OCI-LY7 (cell line): ENCODE data around the gene ANKRD11.

Experiments
- EZH2phosphoT487 ChIP-seq: fragments of 200-600 bp; sonication (generic); IDR thresholded peaks from 2 replicates; pipeline ENCODE4 v1.6.1; 2018; ENCODE audit warnings: low read depth, borderline replicate concordance, mild to moderate bottlenecking, mixed run types, antibody characterized with exemption, low read length, moderate library complexity, mixed read lengths
- TF ChIP-seq, protein P1 (sequence below): fragments of 200-600 bp; sonication (generic); conservative IDR thresholded peaks from 2 replicates; pipeline ENCODE4 v1.5.1; 2014; ENCODE audit warnings: mild to moderate bottlenecking, antibody characterized with exemption, low read length, moderate library complexity, mixed read lengths

DNA sequence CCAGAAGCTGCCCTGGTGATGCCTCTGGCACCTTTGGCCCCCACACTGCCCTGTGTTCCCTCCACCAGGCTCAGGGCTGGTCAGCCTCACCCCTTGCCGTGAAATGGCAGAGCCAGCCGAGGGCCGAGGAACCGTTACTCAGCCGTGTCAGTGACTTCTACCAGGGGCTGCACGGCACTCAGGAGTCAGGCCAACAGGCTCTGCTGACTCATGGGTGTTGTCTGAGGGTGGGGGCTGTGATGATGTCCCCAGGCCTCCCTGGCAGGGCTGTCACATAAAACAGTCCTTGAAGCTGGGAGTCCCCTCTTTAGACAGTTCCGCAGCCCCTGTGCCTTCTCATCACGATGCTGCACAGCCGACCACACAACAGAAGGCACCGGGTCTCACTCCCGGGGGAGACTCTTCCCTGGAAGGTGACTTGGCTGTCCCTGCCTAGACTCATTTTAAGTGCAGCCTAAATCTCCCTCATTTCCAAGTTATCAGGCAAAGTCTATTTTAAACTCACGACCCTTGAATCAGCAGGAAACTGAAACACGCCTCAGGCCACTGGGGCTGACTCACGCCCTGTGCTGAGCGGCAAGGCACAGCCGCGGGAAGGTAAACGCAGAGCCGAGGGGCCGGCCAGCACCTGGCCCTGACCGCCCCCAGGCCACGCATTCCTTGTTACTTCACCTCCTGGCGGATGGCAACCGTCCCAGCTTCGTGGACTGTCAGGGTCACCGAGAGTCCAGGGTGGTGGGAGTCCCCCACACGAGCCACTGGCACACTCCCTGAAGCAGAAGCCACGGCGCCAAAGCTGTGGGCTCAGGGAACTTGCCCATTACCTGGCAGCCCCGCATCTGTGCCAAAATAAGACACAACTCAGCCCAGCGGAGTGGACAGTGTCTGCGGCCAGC lies 170.2 kb downstream of the ANKRD11 start:
- TF ChIP-seq, protein P1, sequence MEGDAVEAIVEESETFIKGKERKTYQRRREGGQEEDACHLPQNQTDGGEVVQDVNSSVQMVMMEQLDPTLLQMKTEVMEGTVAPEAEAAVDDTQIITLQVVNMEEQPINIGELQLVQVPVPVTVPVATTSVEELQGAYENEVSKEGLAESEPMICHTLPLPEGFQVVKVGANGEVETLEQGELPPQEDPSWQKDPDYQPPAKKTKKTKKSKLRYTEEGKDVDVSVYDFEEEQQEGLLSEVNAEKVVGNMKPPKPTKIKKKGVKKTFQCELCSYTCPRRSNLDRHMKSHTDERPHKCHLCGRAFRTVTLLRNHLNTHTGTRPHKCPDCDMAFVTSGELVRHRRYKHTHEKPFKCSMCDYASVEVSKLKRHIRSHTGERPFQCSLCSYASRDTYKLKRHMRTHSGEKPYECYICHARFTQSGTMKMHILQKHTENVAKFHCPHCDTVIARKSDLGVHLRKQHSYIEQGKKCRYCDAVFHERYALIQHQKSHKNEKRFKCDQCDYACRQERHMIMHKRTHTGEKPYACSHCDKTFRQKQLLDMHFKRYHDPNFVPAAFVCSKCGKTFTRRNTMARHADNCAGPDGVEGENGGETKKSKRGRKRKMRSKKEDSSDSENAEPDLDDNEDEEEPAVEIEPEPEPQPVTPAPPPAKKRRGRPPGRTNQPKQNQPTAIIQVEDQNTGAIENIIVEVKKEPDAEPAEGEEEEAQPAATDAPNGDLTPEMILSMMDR, result no peak
- no peak for TF ChIP-seq EZH2phosphoT487
